Measurements from ENCODE around the gene ATXN10. TPM values are rescaled to one million over a fixed set of nuclear protein-coding genes. Genes with fewer than 3 reads are reported as not detected.
"Not testable (repeated sequence)": the region's sequence is repeated elsewhere in the genome, so short reads cannot be mapped to it uniquely, and the experiment has no call there.

The ATXN10 gene
- total and polyA plus RNA-seq, 2 experiments from 2014 or later: 99.0 to 163 TPM

DNA sequence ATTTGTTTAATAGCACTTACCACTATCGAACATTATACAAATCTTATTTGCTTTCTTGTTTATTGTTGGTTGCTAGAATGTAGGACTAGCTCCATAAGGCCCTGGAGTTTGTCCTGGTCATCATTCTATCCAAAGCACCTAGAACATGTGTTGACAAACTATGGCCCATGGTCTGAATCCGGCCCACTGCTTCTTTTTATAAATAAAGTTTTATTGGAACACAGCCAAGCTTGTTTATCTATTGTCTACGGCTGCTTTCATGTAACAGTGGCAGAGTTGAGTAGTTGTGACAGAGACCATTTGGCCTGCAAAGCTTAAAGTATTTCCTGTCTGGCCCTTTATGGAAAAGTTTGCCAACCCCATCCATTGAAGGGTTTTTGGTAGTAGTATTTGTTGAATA, 38.8 kb downstream of the ATXN10 start:
- Histone ChIP-seq H3K4me1 (ENCODE audit: insufficient read depth) (no peaks in the 10 kb centered on the region), H2AFZ (no peak overlapping the region), H3F3A (replicated peaks; ENCODE audit: low read depth) (no peaks in the 10 kb centered on the region), H4K20me1 (replicated peaks; ENCODE audit: insufficient read depth) (peaks cover 33% of the 10 kb centered on the region), H3K4me3 (no peak overlapping the region), H3K27ac (ENCODE audit: low read depth) (no peak overlapping the region), H3K9me2 (ENCODE audit: insufficient read depth) (no peaks in the 10 kb centered on the region), H3K36me3 (ENCODE audit: insufficient read depth) (peaks cover 4% of the 10 kb centered on the region; the same call in 1 of the 2 replicates), H3K4me2 (no peak overlapping the region), H3K79me2 (replicated peaks; ENCODE audit: insufficient read depth) (peaks cover 86% of the 10 kb centered on the region), H3K27me3 (ENCODE audit: insufficient read depth) (no peaks in the 10 kb centered on the region)
- Mint-ChIP-seq H3K4me3 (no peak overlapping the region), H3K9me3 (no peaks in the 10 kb centered on the region), H3K27me3 (ENCODE audit: insufficient read depth, low read depth, poor library complexity) (no peaks in the 10 kb centered on the region), H3K36me3 (ENCODE audit: low read depth) (peaks cover 10% of the 10 kb centered on the region; the same call in 2 of the 3 replicates), H3K4me1 (no peaks in the 10 kb centered on the region), H3K27ac (no peak overlapping the region)
- DNase-seq (ENCODE audit: low spot score) (no peak), ATAC-seq (no peak)
- TF ChIP-seq JUNB (IDR thresholded peaks at IDR 0.05; ENCODE audit: unreplicated experiment) (no peak), STAT1 (IDR thresholded peaks at IDR 0.05; ENCODE audit: unreplicated experiment) (no peak), EZH2phosphoT487 (IDR thresholded peaks at IDR 0.05; ENCODE audit: unreplicated experiment) (no peak), EZH2 (IDR thresholded peaks at IDR 0.05; ENCODE audit: low read depth, unreplicated experiment) (no peak), POLR2AphosphoS5 (IDR thresholded peaks at IDR 0.05; ENCODE audit: low read depth) (no peak), CREB1 (CRISPR knock-in tag; IDR thresholded peaks at IDR 0.05; ENCODE audit: low read depth) (no peak), ZNF331 (CRISPR knock-in tag; IDR thresholded peaks at IDR 0.05; ENCODE audit: low read depth) (no peak), ZNF114 (CRISPR knock-in tag; IDR thresholded peaks at IDR 0.05) (no peak), NANOG (IDR thresholded peaks at IDR 0.05; ENCODE audit: borderline replicate concordance) (no peak)
- TF ChIP-seq, protein P1, sequence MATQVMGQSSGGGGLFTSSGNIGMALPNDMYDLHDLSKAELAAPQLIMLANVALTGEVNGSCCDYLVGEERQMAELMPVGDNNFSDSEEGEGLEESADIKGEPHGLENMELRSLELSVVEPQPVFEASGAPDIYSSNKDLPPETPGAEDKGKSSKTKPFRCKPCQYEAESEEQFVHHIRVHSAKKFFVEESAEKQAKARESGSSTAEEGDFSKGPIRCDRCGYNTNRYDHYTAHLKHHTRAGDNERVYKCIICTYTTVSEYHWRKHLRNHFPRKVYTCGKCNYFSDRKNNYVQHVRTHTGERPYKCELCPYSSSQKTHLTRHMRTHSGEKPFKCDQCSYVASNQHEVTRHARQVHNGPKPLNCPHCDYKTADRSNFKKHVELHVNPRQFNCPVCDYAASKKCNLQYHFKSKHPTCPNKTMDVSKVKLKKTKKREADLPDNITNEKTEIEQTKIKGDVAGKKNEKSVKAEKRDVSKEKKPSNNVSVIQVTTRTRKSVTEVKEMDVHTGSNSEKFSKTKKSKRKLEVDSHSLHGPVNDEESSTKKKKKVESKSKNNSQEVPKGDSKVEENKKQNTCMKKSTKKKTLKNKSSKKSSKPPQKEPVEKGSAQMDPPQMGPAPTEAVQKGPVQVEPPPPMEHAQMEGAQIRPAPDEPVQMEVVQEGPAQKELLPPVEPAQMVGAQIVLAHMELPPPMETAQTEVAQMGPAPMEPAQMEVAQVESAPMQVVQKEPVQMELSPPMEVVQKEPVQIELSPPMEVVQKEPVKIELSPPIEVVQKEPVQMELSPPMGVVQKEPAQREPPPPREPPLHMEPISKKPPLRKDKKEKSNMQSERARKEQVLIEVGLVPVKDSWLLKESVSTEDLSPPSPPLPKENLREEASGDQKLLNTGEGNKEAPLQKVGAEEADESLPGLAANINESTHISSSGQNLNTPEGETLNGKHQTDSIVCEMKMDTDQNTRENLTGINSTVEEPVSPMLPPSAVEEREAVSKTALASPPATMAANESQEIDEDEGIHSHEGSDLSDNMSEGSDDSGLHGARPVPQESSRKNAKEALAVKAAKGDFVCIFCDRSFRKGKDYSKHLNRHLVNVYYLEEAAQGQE (IDR thresholded peaks at IDR 0.05; ENCODE audit: unreplicated experiment): no peak
- TF ChIP-seq, protein P2, sequence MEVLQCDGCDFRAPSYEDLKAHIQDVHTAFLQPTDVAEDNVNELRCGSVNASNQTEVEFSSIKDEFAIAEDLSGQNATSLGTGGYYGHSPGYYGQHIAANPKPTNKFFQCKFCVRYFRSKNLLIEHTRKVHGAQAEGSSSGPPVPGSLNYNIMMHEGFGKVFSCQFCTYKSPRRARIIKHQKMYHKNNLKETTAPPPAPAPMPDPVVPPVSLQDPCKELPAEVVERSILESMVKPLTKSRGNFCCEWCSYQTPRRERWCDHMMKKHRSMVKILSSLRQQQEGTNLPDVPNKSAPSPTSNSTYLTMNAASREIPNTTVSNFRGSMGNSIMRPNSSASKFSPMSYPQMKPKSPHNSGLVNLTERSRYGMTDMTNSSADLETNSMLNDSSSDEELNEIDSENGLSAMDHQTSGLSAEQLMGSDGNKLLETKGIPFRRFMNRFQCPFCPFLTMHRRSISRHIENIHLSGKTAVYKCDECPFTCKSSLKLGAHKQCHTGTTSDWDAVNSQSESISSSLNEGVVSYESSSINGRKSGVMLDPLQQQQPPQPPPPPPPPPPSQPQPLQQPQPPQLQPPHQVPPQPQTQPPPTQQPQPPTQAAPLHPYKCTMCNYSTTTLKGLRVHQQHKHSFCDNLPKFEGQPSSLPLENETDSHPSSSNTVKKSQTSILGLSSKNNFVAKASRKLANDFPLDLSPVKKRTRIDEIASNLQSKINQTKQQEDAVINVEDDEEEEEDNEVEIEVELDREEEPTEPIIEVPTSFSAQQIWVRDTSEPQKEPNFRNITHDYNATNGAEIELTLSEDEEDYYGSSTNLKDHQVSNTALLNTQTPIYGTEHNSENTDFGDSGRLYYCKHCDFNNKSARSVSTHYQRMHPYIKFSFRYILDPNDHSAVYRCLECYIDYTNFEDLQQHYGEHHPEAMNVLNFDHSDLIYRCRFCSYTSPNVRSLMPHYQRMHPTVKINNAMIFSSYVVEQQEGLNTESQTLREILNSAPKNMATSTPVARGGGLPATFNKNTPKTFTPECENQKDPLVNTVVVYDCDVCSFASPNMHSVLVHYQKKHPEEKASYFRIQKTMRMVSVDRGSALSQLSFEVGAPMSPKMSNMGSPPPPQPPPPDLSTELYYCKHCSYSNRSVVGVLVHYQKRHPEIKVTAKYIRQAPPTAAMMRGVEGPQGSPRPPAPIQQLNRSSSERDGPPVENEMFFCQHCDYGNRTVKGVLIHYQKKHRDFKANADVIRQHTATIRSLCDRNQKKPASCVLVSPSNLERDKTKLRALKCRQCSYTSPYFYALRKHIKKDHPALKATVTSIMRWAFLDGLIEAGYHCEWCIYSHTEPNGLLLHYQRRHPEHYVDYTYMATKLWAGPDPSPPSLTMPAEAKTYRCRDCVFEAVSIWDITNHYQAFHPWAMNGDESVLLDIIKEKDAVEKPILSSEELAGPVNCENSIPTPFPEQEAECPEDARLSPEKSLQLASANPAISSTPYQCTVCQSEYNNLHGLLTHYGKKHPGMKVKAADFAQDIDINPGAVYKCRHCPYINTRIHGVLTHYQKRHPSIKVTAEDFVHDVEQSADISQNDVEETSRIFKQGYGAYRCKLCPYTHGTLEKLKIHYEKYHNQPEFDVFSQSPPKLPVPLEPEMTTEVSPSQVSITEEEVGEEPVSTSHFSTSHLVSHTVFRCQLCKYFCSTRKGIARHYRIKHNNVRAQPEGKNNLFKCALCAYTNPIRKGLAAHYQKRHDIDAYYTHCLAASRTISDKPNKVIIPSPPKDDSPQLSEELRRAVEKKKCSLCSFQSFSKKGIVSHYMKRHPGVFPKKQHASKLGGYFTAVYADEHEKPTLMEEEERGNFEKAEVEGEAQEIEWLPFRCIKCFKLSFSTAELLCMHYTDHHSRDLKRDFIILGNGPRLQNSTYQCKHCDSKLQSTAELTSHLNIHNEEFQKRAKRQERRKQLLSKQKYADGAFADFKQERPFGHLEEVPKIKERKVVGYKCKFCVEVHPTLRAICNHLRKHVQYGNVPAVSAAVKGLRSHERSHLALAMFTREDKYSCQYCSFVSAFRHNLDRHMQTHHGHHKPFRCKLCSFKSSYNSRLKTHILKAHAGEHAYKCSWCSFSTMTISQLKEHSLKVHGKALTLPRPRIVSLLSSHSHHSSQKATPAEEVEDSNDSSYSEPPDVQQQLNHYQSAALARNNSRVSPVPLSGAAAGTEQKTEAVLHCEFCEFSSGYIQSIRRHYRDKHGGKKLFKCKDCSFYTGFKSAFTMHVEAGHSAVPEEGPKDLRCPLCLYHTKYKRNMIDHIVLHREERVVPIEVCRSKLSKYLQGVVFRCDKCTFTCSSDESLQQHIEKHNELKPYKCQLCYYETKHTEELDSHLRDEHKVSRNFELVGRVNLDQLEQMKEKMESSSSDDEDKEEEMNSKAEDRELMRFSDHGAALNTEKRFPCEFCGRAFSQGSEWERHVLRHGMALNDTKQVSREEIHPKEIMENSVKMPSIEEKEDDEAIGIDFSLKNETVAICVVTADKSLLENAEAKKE (CRISPR knock-in tag; IDR thresholded peaks at IDR 0.05): no peak
- TF ChIP-seq, protein P3, sequence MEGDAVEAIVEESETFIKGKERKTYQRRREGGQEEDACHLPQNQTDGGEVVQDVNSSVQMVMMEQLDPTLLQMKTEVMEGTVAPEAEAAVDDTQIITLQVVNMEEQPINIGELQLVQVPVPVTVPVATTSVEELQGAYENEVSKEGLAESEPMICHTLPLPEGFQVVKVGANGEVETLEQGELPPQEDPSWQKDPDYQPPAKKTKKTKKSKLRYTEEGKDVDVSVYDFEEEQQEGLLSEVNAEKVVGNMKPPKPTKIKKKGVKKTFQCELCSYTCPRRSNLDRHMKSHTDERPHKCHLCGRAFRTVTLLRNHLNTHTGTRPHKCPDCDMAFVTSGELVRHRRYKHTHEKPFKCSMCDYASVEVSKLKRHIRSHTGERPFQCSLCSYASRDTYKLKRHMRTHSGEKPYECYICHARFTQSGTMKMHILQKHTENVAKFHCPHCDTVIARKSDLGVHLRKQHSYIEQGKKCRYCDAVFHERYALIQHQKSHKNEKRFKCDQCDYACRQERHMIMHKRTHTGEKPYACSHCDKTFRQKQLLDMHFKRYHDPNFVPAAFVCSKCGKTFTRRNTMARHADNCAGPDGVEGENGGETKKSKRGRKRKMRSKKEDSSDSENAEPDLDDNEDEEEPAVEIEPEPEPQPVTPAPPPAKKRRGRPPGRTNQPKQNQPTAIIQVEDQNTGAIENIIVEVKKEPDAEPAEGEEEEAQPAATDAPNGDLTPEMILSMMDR (conservative IDR thresholded peaks at IDR 0.05; ENCODE audit: low read depth in 2 of 2): no peak

DNA sequence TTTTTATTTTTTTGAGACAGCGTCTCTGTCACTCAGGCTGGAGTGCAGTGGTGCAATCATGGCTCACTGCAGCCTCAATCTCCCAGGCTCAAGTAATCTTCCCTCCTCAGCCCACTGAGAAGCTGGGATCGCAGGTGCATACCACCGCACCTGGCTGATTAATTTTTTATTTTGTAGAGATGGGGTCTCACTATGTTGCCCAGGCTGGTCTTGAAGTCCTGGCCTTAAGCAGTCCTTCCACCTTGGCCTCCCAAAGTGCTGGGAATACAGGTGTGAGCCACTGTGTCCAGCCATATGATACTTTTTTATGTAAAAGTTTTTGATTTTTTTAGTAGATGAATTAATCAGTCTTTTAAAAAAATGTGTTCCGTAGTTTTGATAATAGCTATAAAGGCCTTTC, 42.8 kb downstream of the ATXN10 start:
- not testable (repeated sequence) for H3F3A ChIP-seq (replicated peaks; ENCODE audit: low read depth); H3K27me3 ChIP-seq (ENCODE audit: insufficient read depth); DNase-seq (ENCODE audit: low spot score); H3K27ac Mint-ChIP-seq; H3K4me3 Mint-ChIP-seq; H3K4me1 ChIP-seq (ENCODE audit: insufficient read depth); H3K9me3 Mint-ChIP-seq; H3K27ac ChIP-seq (ENCODE audit: low read depth); H3K9me2 ChIP-seq (ENCODE audit: insufficient read depth); H3K36me3 ChIP-seq (ENCODE audit: insufficient read depth); ATAC-seq; H2AFZ ChIP-seq; H3K4me1 Mint-ChIP-seq; H3K4me3 ChIP-seq; H3K27me3 Mint-ChIP-seq (ENCODE audit: insufficient read depth, low read depth, poor library complexity); H3K4me2 ChIP-seq
- Histone ChIP-seq H3K79me2 (replicated peaks; ENCODE audit: insufficient read depth) (peaks cover 62% of the 10 kb centered on the region), H4K20me1 (replicated peaks; ENCODE audit: insufficient read depth) (peaks cover 24% of the 10 kb centered on the region)
- H3K36me3 Mint-ChIP-seq (ENCODE audit: low read depth): peaks cover 11% of the 10 kb centered on the region; the same call in 2 of the 3 replicates

Measured in GM23338 (cell line).